T follicular helper cell (primary cell): ENCODE results near the gene METTL2A.
A peak's percentile ranks its signal among the peaks of the same experiment; 100 is the strongest.
"Not testable (repeated sequence)": the region's sequence is repeated elsewhere in the genome, so short reads cannot be mapped to it uniquely, and the experiment has no call there.

Experiments
- DNase-seq: peaks from one replicate; pipeline ENCODE4 v3.0.0-alpha.2; 2020; ENCODE audit warnings: low read depth

Gene METTL2A

DNA sequence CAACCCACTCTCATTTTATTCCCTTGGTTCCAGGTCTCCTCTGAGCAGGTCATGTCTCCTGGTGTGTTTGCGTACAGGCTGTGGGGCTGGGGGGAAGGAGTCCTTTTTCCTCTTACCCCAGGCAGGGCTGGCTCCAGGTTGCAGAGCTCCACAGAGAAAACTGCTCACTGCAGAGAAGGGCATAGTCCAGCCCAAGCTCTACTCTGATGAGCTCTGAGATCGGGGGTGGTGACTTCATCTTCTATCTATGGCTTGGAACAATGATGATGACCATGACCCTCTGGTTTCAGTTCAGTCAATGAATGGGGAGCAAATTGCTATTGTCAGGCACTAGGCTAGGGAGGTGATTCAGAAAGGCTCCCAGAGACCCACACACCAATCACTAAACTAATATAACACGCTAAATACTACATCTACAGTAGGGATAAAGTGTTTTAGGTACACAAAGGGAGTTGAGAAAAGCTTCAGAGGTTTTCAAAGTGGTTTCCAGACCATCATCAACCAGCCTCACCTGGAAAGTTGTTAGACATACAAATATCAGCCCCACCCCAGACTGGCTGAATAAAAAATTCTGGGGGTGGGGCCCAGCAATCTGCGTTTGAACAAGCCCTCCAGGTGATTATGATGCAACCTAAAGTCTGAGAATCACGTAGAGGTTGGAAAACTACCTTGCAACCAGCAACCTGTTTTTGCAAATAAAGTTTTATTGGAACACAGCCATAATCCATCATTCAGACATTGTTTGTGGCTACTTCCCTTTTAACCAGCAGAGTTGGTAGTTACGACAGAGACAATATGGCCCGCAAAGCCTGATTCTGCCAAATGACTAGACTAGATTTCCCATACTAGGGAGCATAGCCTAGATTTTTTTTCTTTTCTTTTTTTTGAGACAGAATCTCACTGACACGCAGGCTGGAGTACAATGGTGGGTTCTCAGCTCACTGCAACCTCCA lies 49.6 kb downstream of the METTL2A start:
- not testable (repeated sequence) for DNase-seq

GRCh38 chr17:62477111-62477510 lies 53.4 kb downstream of the METTL2A start:
- not testable (repeated sequence) for DNase-seq

- DNase-seq, result not testable (repeated sequence)
These were observed 54.2 kb downstream of the METTL2A start for GRCh38 chr17:62477718-62478408.

- peak; percentile 60 for DNase-seq
These were observed 54.8 kb downstream of the METTL2A start, which contains the start of gene TLK2 for GRCh38 chr17:62478424-62478879. TLK2 (plus strand) TSS chr17:62478825; CDS start chr17:62481126, 2,301 bp downstream.

DNA sequence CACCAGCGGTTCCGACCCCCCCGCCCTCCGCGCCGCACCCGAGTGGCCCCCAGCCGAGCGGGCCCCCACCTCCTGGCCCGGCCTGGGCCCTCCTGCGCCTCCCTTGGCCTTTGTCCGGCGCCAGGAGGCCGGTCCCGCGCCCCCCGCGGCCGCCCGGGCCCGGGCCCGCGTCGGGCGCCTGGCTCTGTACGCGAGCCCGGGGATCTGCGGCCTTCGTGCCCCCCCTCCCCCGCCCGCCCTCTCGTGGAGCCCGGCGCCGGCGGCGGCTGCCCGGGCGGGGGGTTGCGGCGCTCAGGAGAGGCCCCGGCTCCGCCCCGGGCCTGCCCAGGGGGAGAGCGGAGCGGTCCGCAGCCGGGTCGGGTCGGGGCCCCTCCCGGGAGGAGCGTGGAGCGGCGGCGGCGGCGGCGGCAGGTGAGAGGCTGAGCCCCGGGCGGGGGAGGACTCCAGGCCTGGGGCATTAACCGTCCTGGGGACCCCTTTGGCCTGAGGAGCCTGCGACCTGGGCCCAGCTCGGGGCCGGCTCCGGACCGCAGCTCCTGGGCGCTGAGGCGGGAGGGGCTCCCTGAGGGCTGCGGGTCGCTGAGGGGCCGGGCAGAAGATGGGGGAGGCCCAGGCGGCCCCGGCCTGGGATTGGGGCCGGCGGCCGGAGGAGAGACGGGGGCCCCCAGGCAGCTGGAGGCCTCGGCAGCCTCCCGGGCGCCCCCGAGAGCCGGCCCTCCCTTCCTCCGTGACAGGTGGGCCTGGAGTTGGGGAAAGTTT lies 55.4 kb downstream of the METTL2A start:
- peak; percentile 20 for DNase-seq

DNA sequence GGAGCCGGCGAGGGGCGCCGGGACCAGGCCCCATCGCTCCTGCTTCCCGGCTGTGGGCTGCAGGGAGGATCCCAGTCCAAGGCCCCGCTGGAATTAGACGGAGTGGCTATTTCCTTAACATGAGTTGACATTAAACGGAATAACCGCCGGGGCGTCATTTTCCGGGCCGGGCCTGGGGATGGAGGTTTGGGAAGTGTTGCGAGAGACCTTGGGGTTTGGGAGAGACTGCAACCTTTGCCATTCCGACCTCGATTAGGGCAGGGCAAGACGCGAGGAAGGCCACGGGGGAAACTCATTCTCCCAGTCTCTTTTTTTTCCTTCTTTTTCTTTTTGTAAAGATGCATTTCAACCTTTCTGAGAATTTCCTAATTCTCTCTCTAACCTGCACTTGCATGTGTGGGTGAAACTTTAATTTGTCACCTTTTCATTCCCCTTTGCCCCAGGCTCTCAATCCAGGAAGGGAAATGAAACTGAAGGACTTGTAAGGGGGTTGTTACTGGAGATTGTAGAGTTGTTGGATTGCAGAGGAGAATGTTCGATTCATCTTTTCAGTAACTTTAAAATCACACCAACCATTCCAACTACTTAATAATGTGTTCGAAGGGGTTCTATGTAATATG lies 56.1 kb downstream of the METTL2A start:
- not testable (repeated sequence) for DNase-seq

DNA sequence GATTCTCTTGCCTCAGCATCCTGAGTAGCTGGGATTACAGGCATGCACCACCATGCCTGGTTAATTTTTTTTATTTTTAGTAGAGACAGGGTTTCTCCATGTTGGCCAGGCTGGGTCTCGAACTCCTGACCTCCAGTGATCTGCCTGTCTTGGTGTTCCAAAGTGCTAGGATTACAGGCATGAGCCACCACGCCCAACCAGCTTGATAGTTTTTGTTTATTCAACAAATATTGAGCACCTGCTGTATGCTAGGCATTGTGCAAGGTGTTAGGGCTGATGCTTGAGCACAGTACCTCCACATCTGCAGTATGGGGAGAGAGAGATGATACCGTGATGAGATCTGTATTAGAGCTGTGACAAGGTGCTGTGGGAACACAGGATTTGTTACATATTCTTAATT lies 58.9 kb downstream of the METTL2A start:
- DNase-seq, result not testable (repeated sequence)

DNA sequence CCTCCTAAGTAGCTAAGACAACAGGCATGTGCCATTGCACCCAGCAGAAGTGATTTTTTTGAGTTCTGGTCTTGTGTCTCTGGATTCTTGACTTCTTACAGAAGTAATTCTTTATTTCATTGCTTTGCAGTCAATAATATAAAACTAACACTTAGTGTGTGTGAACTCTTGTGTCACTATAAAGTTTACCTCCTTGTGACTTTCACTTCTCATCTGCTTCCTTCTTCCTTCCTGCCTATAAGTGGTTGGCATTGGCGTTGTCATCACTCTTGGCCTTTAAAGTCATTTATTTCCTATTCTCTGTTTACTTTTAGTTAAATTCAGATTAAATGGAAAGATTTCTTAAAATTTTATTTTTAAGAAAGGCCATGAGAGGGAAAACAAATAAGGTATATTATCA lies 67.3 kb downstream of the METTL2A start:
- not testable (repeated sequence) for DNase-seq

- DNase-seq, result not testable (repeated sequence)
These were observed 69.5 kb downstream of the METTL2A start for GRCh38 chr17:62493049-62493655.

DNA sequence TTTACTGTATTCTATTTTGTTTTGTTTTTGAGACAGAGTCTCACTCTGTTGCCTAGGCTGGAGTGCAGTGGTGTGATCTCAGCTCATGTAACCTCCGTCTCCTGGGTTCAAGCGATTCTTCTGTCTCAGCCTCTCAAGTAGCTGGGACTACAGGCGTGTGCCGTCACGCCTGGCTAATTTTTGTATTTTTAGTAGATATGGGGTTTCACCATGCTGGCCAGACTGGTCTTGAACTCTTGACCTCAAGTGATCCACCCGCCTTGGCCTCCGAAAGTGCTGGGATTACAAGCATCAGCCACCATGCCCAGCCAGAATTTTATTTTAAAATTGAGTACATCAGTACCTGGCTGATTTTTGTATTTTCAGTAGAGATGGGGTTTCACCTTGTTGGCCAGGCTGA lies 70.4 kb downstream of the METTL2A start:
- not testable (repeated sequence) for DNase-seq

GRCh38 chr17:62496344-62496743 lies 72.6 kb downstream of the METTL2A start:
- DNase-seq, result not testable (repeated sequence)

GRCh38 chr17:62498796-62499195 lies 75.1 kb downstream of the METTL2A start:
- DNase-seq, result not testable (repeated sequence)
